Measurements from ENCODE around the gene CKLF.
"Not testable (repeated sequence)": the region's sequence is repeated elsewhere in the genome, so short reads cannot be mapped to it uniquely, and the experiment has no call there.

DNA sequence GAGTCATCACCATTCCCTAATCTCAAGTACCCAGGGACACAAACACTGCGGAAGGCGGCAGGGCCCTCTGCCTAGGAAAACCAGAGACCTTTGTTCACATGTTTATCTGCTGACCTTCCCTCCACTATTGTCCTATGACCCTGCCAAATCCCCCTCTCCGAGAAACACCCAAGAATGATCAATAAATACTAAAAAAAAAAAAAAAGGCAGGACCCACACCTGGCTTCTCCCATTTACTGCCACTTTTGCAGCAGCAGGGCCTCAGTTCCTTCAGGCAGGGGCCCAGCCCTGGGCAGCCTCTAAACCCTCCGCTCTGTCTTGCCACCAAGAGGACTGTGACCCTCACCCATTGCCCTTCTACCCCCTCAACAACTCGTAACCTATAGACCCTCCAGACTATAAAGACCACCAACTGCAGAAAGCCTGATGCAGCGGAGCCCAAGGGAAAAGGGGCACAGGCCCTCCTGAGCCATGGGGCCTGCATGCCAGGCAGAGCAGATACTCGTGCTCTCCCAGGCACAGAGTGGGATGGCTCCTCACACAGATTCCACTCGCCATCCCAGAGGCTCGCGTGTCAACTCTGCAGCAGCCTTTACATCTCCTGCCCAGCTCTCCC lies 37.3 kb upstream of the CKLF start:
- TF ChIP-seq, protein P1, sequence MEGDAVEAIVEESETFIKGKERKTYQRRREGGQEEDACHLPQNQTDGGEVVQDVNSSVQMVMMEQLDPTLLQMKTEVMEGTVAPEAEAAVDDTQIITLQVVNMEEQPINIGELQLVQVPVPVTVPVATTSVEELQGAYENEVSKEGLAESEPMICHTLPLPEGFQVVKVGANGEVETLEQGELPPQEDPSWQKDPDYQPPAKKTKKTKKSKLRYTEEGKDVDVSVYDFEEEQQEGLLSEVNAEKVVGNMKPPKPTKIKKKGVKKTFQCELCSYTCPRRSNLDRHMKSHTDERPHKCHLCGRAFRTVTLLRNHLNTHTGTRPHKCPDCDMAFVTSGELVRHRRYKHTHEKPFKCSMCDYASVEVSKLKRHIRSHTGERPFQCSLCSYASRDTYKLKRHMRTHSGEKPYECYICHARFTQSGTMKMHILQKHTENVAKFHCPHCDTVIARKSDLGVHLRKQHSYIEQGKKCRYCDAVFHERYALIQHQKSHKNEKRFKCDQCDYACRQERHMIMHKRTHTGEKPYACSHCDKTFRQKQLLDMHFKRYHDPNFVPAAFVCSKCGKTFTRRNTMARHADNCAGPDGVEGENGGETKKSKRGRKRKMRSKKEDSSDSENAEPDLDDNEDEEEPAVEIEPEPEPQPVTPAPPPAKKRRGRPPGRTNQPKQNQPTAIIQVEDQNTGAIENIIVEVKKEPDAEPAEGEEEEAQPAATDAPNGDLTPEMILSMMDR (IDR thresholded peaks at IDR 0.05 in 4 of 5, conservative IDR thresholded peaks at IDR 0.05 in 1 of 5), result not testable (repeated sequence)
- TF ChIP-seq POLR2A (IDR thresholded peaks at IDR 0.05), result not testable (repeated sequence)
